Astrocyte (in vitro differentiated cells and primary cell): ENCODE data around the gene FAM167B. TPM values are rescaled to one million over a fixed set of nuclear protein-coding genes. Genes with fewer than 3 reads are reported as not detected.
A peak's percentile ranks its signal among the peaks of the same experiment; 100 is the strongest.

Experiments
- DNase-seq: peaks from one replicate; pipeline ENCODE4 v3.0.0-alpha.2; 2010; ENCODE audit warnings: low read depth
- FAIRE-seq: peaks from 2 replicates; lab custom pipeline; 2011; peaks lifted over from hg19 to GRCh38; lab: Jason Lieb, UNC
- H2AFZ ChIP-seq: 2 replicates; pipeline ENCODE4 v1.6.0; 2012; ENCODE audit warnings: low read depth, low read length, inconsistent platforms
- H3K27ac ChIP-seq: 2 replicates; pipeline ENCODE4 v1.5.1; 2011; ENCODE audit warnings: low read depth, low read length, inconsistent platforms
- H3K27me3 ChIP-seq: 2 replicates; pipeline ENCODE4 v1.6.0; 2011; ENCODE audit warnings: low read length, inconsistent platforms; ENCODE audit not compliant: insufficient read depth
- H3K36me3 ChIP-seq: 2 replicates; pipeline ENCODE4 v1.5.1; 2011; ENCODE audit warnings: low read length, inconsistent platforms; ENCODE audit not compliant: insufficient read depth
- H3K4me1 ChIP-seq: 2 replicates; pipeline ENCODE4 v1.5.1; 2011; ENCODE audit warnings: low read length, inconsistent platforms; ENCODE audit not compliant: insufficient read depth
- H3K4me2 ChIP-seq: 2 replicates; pipeline ENCODE4 v1.6.0; 2012; ENCODE audit warnings: low read length, inconsistent platforms
- H3K4me3 ChIP-seq: 2 replicates; pipeline ENCODE4 v1.5.1; 2011; ENCODE audit warnings: low read depth, mild to moderate bottlenecking, low read length, inconsistent platforms; ENCODE audit not compliant: insufficient read depth
- H3K79me2 ChIP-seq: 2 replicates; pipeline ENCODE4 v1.6.0; 2012; ENCODE audit warnings: mild to moderate bottlenecking, low read length, inconsistent platforms; ENCODE audit not compliant: insufficient read depth
- H3K9ac ChIP-seq: 2 replicates; pipeline ENCODE4 v1.6.0; 2012; ENCODE audit warnings: mild to moderate bottlenecking, low read length, inconsistent platforms
- H3K9me3 ChIP-seq: 2 replicates; pipeline ENCODE4 v1.5.1; 2012; ENCODE audit warnings: low read depth, mild to moderate bottlenecking, low read length, inconsistent platforms; ENCODE audit not compliant: insufficient read depth
- H4K20me1 ChIP-seq: 2 replicates; pipeline ENCODE4 v1.6.0; 2012; ENCODE audit warnings: low read length, inconsistent platforms; ENCODE audit not compliant: insufficient read depth
- H3K27ac Mint-ChIP-seq: one replicate; pipeline ENCODE4 v1.8.0; 2021; ENCODE audit warnings: mild to moderate bottlenecking, mixed read lengths; ENCODE audit not compliant: unreplicated experiment
- H3K27me3 Mint-ChIP-seq: one replicate; pipeline ENCODE4 v1.8.0; 2021; ENCODE audit warnings: low read depth, mixed read lengths; ENCODE audit not compliant: unreplicated experiment
- H3K36me3 Mint-ChIP-seq: one replicate; pipeline ENCODE4 v1.8.0; 2021; ENCODE audit warnings: low read depth, mixed read lengths; ENCODE audit not compliant: unreplicated experiment
- H3K4me1 Mint-ChIP-seq: one replicate; pipeline ENCODE4 v1.8.0; 2021; ENCODE audit warnings: low read depth, mixed read lengths; ENCODE audit not compliant: unreplicated experiment
- H3K4me3 Mint-ChIP-seq: one replicate; pipeline ENCODE4 v1.8.0; 2021; ENCODE audit warnings: mild to moderate bottlenecking, moderate library complexity, mixed read lengths; ENCODE audit not compliant: unreplicated experiment
- H3K9me3 Mint-ChIP-seq: one replicate; pipeline ENCODE4 v1.8.0; 2021; ENCODE audit warnings: mild to moderate bottlenecking, mixed read lengths; ENCODE audit not compliant: unreplicated experiment
- EZH2 ChIP-seq: IDR thresholded peaks from 2 replicates; pipeline ENCODE4 v1.6.1; 2012; ENCODE audit warnings: mild to moderate bottlenecking, low read length, inconsistent platforms; ENCODE audit not compliant: insufficient read depth
- total RNA-seq: library from RNA; stranded (reverse); gene quantifications from 2 replicates; pipeline ENCODE4 v1.2.1, GENCODE V29; 2021
- TF ChIP-seq, protein P1 (sequence below): IDR thresholded peaks from 2 replicates; pipeline ENCODE4 v1.5.1; 2011; ENCODE audit warnings: low read depth, mild to moderate bottlenecking, inconsistent platforms, low read length, moderate library complexity; ENCODE audit not compliant: insufficient read depth

Gene FAM167B
- total RNA-seq, 1 donor from 2014 or later, result 0.64 TPM

DNA sequence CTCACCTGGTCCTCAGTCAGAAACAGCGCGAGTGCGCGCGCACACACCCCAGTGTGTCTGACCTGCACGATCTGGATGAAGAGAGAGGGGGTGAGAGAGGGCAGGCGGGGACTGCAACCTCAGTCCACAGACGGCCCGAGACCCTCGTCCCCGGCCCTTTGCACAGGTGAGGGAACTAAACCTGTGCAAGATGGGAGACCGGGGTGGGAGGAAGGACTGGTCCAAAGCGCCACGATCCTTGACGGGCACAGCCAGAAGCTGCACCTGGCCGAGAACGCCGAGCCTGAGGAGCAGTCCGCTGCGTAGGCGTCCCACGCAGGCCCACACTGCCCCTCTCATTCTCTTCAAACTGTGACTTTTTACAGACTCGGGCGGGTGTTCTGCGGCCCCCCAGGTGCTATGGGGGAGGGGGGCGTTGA is 42.1 kb upstream of the FAM167B start:
- Mint-ChIP-seq H3K4me1 (peaks cover 10% of the 10 kb centered on the region), H3K36me3 (peaks cover 2% of the 10 kb centered on the region), H3K9me3 (no peaks in the 10 kb centered on the region), H3K4me3 (peak overlapping the region; percentile 85), H3K27ac (no peak overlapping the region), H3K27me3 (no peaks in the 10 kb centered on the region)
- Histone ChIP-seq H3K27ac (peak overlapping the region; percentile 55), H3K4me1 (peaks cover 16% of the 10 kb centered on the region), H3K27me3 (no peaks in the 10 kb centered on the region), H3K4me2 (peak overlapping the region; percentile 95), H2AFZ (peak overlapping the region; percentile 85), H4K20me1 (no peaks in the 10 kb centered on the region), H3K4me3 (peak overlapping the region; percentile 70), H3K36me3 (no peaks in the 10 kb centered on the region), H3K9ac (peak overlapping the region; percentile 91), H3K79me2 (peaks cover 6% of the 10 kb centered on the region), H3K9me3 (no peaks in the 10 kb centered on the region)
- TF ChIP-seq, protein P1, sequence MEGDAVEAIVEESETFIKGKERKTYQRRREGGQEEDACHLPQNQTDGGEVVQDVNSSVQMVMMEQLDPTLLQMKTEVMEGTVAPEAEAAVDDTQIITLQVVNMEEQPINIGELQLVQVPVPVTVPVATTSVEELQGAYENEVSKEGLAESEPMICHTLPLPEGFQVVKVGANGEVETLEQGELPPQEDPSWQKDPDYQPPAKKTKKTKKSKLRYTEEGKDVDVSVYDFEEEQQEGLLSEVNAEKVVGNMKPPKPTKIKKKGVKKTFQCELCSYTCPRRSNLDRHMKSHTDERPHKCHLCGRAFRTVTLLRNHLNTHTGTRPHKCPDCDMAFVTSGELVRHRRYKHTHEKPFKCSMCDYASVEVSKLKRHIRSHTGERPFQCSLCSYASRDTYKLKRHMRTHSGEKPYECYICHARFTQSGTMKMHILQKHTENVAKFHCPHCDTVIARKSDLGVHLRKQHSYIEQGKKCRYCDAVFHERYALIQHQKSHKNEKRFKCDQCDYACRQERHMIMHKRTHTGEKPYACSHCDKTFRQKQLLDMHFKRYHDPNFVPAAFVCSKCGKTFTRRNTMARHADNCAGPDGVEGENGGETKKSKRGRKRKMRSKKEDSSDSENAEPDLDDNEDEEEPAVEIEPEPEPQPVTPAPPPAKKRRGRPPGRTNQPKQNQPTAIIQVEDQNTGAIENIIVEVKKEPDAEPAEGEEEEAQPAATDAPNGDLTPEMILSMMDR, result no peak
- TF ChIP-seq EZH2, result no peak
- FAIRE-seq (no peak), DNase-seq (no peak)

DNA sequence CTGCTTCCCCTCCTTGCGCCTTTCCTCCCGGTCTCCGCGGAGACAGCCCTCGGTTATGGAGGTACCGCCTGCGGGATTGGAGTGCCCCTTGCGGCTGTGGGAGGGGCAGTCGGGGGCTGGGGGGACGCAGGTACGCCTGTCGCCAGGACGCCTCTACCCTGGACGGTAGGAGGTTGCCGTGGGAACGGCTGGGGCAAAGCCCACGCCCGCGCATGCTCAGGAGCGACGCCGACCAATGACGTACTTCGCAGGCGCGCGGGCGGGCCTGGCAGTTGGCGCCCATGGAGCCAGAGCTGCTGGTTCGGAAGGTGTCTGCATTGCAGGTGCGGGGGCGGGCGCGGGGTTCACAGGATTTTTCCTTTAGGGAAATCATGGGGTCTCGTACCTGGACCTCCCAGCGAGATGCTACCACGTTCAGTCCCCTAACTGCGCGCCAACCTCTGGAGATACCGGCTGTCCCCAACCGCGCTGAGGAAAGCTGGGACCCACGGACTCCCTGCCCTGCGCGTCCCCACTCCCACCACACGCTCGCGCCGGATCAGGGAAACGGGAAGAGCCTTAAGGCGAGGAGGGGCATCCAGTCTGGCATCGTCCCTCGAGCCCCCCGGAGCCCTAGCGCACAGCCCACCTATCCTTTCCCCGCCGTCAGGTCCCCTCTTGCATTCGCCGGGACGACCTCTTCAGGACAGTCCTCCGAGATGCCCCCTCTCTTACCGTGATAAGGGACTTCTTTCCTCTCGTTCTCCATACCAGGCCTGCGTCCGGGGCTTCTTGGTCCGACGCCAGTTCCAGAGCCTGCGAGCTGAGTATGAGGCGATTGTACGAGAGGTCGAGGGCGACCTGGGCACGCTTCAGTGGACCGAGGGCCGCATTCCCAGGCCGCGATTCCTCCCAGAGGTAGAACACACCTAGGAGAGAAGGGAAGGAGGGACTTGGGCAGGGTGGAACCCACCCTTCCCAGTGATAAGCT is 41.3 kb upstream of the FAM167B start, which contains the start of gene IQCC:
Gene IQCC, plus strand, starts transcription at position 271 of the 970 bp plus-strand sequence. Its CDS starts 11 bp downstream, at position 282.
- Mint-ChIP-seq H3K27ac (peak within 1 kb of the TSS; percentile 12), H3K9me3 (no peaks in the 10 kb centered on the region), H3K4me1 (peaks cover 6% of the 10 kb centered on the region), H3K27me3 (no peaks in the 10 kb centered on the region), H3K36me3 (peaks cover 2% of the 10 kb centered on the region), H3K4me3 (peak within 1 kb of the TSS; percentile 85)
- peaks cover 13% of the 10 kb centered on the region for H3K4me1 ChIP-seq
- no peak for FAIRE-seq
- H3K4me3 ChIP-seq, result peak within 1 kb of the TSS; percentile 70
- no peaks in the 10 kb centered on the region for H3K9me3 ChIP-seq
- peak within 1 kb of the TSS; percentile 55 for H3K27ac ChIP-seq
- DNase-seq, result peak; percentile 59
- H3K9ac ChIP-seq, result peak within 1 kb of the TSS; percentile 91
- H3K4me2 ChIP-seq, result peak within 1 kb of the TSS; percentile 95
- no peaks in the 10 kb centered on the region for H3K36me3 ChIP-seq
- H2AFZ ChIP-seq, result peak within 1 kb of the TSS; percentile 85
- H4K20me1 ChIP-seq, result no peaks in the 10 kb centered on the region
- H3K27me3 ChIP-seq, result no peaks in the 10 kb centered on the region
- peaks cover 6% of the 10 kb centered on the region for H3K79me2 ChIP-seq
- TF ChIP-seq EZH2, result no peak
- TF ChIP-seq, protein P1, result no peak
